Left lobe of liver (tissue), 2 donors: Measurements from ENCODE around the gene VEGFB. TPM values are rescaled to one million over a fixed set of nuclear protein-coding genes. Genes with fewer than 3 reads are reported as not detected.

Source experiments
- ATAC-seq: fragments of 200-7000 bp; cut with Tn5 transposase; one replicate; pipeline ENCODE4 v1.9.1; 2020; ENCODE audit warnings: mild to moderate bottlenecking, moderate library complexity
- DNase-seq: peaks from one replicate; pipeline ENCODE4 v3.0.0-alpha.2; 2020; ENCODE audit warnings: low spot score
- total RNA-seq: library from RNA; stranded (reverse); gene quantifications from one replicate; pipeline ENCODE4 v1.2.1, GENCODE V29; 2021
- donor health status: DM: no; HTN: no; CAD: no; lungs with moderate emphysema.
- donor health status: DM: no; HTN: yes; CAD: no.

Gene VEGFB
- total RNA-seq, 1 donor from 2014 or later, result 20.8 TPM

- ATAC-seq (no peak), DNase-seq (no peak)
These were observed 24.7 kb downstream of the VEGFB start for GRCh38 chr11:64258946-64259532.

- DNase-seq (no peak), ATAC-seq (no peak)
These were observed 25.2 kb downstream of the VEGFB start for GRCh38 chr11:64259533-64260067.

- ATAC-seq (no peak), DNase-seq (no peak)
These were observed 25.8 kb downstream of the VEGFB start for GRCh38 chr11:64260147-64260708.

- ATAC-seq (no peak), DNase-seq (no peak)
These were observed 27.2 kb downstream of the VEGFB start for GRCh38 chr11:64261556-64262080.

- ATAC-seq, result no peak
- no peak for DNase-seq
These were observed 28.1 kb downstream of the VEGFB start for GRCh38 chr11:64262271-64263002.

- no peak for DNase-seq
- no peak for ATAC-seq
These were observed 28.9 kb downstream of the VEGFB start for GRCh38 chr11:64263021-64263946.

- ATAC-seq, result no peak
These were observed 29.5 kb downstream of the VEGFB start for GRCh38 chr11:64263947-64264317.

GRCh38 chr11:64264371-64264852, 30.0 kb downstream of the VEGFB start:
- no peak for ATAC-seq
- no peak for DNase-seq

More at GRCh38 chr11:64263947-64264317, 29.5 kb downstream of the VEGFB start:
- no peak for DNase-seq

- ATAC-seq (no peak), DNase-seq (no peak)
These were observed 31.1 kb downstream of the VEGFB start for GRCh38 chr11:64265176-64266160.

GRCh38 chr11:64266339-64266738, 32.0 kb downstream of the VEGFB start:
- ATAC-seq (no peak), DNase-seq (no peak)

GRCh38 chr11:64267207-64267945, 33.0 kb downstream of the VEGFB start:
- no peak for DNase-seq

GRCh38 chr11:64268025-64268892, 33.9 kb downstream of the VEGFB start:
- DNase-seq, result peak; percentile 73
- no peak for ATAC-seq

More at GRCh38 chr11:64267207-64267945, 33.0 kb downstream of the VEGFB start:
- no peak for ATAC-seq

- DNase-seq, result peak; percentile 73
- ATAC-seq, result peak; percentile 21
These were observed 34.6 kb downstream of the VEGFB start for GRCh38 chr11:64268893-64269539.

- DNase-seq, result peak; percentile 99
- ATAC-seq, result peak; percentile 77
These were observed 35.3 kb downstream of the VEGFB start for GRCh38 chr11:64269540-64270220.

GRCh38 chr11:64275031-64275800, 40.8 kb downstream of the VEGFB start:
- ATAC-seq (no peak), DNase-seq (no peak)

- ATAC-seq, result no peak
- DNase-seq, result no peak
These were observed 41.5 kb downstream of the VEGFB start for GRCh38 chr11:64275841-64276240.
